ENCODE measurements around the gene RAB3D.

Gene RAB3D

GRCh38 chr19:11293433-11294389, 45.7 kb downstream of the RAB3D start:
- peak; percentile 94 for DNase-seq (ENCODE audit: low spot score)
- H3K27ac ChIP-seq, result peak overlapping the region; percentile 80
- ChIA-PET CTCF (interaction anchor here (0.6 to 1.2 kb wide), 20 partner anchors 10 to 1194 kb away, joined by 3 to 15 read pairs (median 4); partner anchors contain the start of gene SWSAP1), POLR2A (ENCODE audit: low non-redundant PET) (interaction anchor here (0.6 to 0.7 kb wide), 3 partner anchors 30 to 189 kb away, joined by 3 to 4 read pairs (median 3); no protein-coding TSS in a partner anchor)
- TF ChIP-seq CTCF (conservative IDR thresholded peaks at IDR 0.05; ENCODE audit: low read depth), result peak; percentile 99

GRCh38 chr19:11291991-11292390, 47.5 kb downstream of the RAB3D start:
- ChIA-PET POLR2A (ENCODE audit: low non-redundant PET) (interaction anchor here (0.6 kb wide), 1 partner anchor 265 kb away, joined by 3 read pairs; no protein-coding TSS in a partner anchor), CTCF (interaction anchor here (0.7 kb wide), 1 partner anchor 55 kb away, joined by 3 read pairs; no protein-coding TSS in a partner anchor)
- peak overlapping the region; percentile 80; the same call in 1 of the 2 replicates for H3K27ac ChIP-seq
- DNase-seq (ENCODE audit: low spot score), result no peak
- TF ChIP-seq CTCF (conservative IDR thresholded peaks at IDR 0.05; ENCODE audit: low read depth), result no peak

- no peak for DNase-seq (ENCODE audit: low spot score)
- CTCF ChIA-PET, result no interaction called here
- peak overlapping the region; percentile 19; the same call in 1 of the 2 replicates for H3K27ac ChIP-seq
Observed at GRCh38 chr19:11291415-11291814, 48.0 kb downstream of the RAB3D start.

GRCh38 chr19:11290256-11290655, 49.2 kb downstream of the RAB3D start:
- no peak for DNase-seq (ENCODE audit: low spot score)
- ChIA-PET CTCF (interaction anchor here (0.6 to 0.8 kb wide), 2 partner anchors 9 to 307 kb away, joined by 3 to 5 read pairs; no protein-coding TSS in a partner anchor), POLR2A (ENCODE audit: low non-redundant PET) (interaction anchor here (0.7 kb wide), 1 partner anchor 30 kb away, joined by 4 read pairs; no protein-coding TSS in a partner anchor)
- 0 out of 2 replicates have a peak overlapping the region, but pooled peaks have one; percentile 19 for H3K27ac ChIP-seq
- TF ChIP-seq CTCF (conservative IDR thresholded peaks at IDR 0.05; ENCODE audit: low read depth), result no peak

More at GRCh38 chr19:11291415-11291814, 48.0 kb downstream of the RAB3D start:
- no peak for TF ChIP-seq CTCF (conservative IDR thresholded peaks at IDR 0.05; ENCODE audit: low read depth)
- POLR2A ChIA-PET (ENCODE audit: low non-redundant PET), result no interaction called here

GRCh38 chr19:11288349-11288748, 51.1 kb downstream of the RAB3D start:
- peak; percentile 39 for DNase-seq (ENCODE audit: low spot score)
- ChIA-PET CTCF (interaction anchor here (0.5 to 1.2 kb wide), 3 partner anchors 57 to 194 kb away, joined by 3 to 4 read pairs (median 3); no protein-coding TSS in a partner anchor), POLR2A (ENCODE audit: low non-redundant PET) (no interaction called here)
- no peak overlapping the region for H3K27ac ChIP-seq
- TF ChIP-seq CTCF (conservative IDR thresholded peaks at IDR 0.05; ENCODE audit: low read depth), result peak; percentile 36

GRCh38 chr19:11286312-11286974, 53.0 kb downstream of the RAB3D start:
- ChIA-PET CTCF (interaction anchor here (0.7 to 1.3 kb wide), 2 partner anchors 79 to 196 kb away, joined by 3 to 9 read pairs; no protein-coding TSS in a partner anchor), POLR2A (ENCODE audit: low non-redundant PET) (no interaction called here)
- TF ChIP-seq CTCF (conservative IDR thresholded peaks at IDR 0.05; ENCODE audit: low read depth), result no peak
- DNase-seq (ENCODE audit: low spot score), result no peak
- H3K27ac ChIP-seq, result peak overlapping the region; percentile 35

Measured in RWPE1 (cell line).